HEK293 (cell line): ENCODE data around the gene GTPBP1.

Source experiments
- CTCF ChIA-PET: fragments of 350-600 bp; formaldehyde crosslinking; extraction: SDS; loops from one replicate; lab custom pipeline; 2021; ENCODE audit warnings: antibody characterized with exemption; lab: Yijun Ruan, JAX
- POLR2A ChIA-PET: fragments of 300-600 bp; formaldehyde crosslinking; extraction: SDS; loops from one replicate; lab custom pipeline; 2020; ENCODE audit warnings: antibody characterized with exemption, inconsistent platforms; lab: Yijun Ruan, JAX
- H3K27ac ChIP-seq: fragments of 200-500 bp; sonication (Bioruptor generic); 2 replicates; pipeline ENCODE4 v1.5.1; 2014; ENCODE audit warnings: low read depth, low read length, control low read depth, inconsistent platforms; ENCODE audit errors: extremely low read depth
- H3K36me3 ChIP-seq, 2 experiments: fragments of 200-500 bp in 1 of 2; sonication (Bioruptor generic) in 1 of 2; 1 replicate in 1 of 2; 2 replicates in 1 of 2; pipeline ENCODE4 v1.5.1; 2014 to 2017; ENCODE audit warnings: inconsistent platforms in 2 of 2, low read length in 2 of 2; ENCODE audit not compliant: control insufficient read depth in 2 of 2, insufficient read depth in 1 of 2
- H3K4me1 ChIP-seq: fragments of 200-500 bp; sonication (Bioruptor generic); 2 replicates; pipeline ENCODE4 v1.5.1; 2014; ENCODE audit warnings: mild to moderate bottlenecking, low read length, inconsistent platforms; ENCODE audit not compliant: control insufficient read depth, insufficient read depth
- H3K4me3 ChIP-seq: 2 replicates; pipeline ENCODE4 v1.5.1; 2011; ENCODE audit warnings: low read depth, mild to moderate bottlenecking, control low read depth, low read length, moderate library complexity
- H3K9me3 ChIP-seq: fragments of 200-500 bp; sonication (Bioruptor generic); 2 replicates; pipeline ENCODE4 v1.5.1; 2014; ENCODE audit warnings: low read depth, low read length, inconsistent platforms; ENCODE audit not compliant: control insufficient read depth, insufficient read depth
- GLIS1 ChIP-seq: fragments of 450-650 bp; formaldehyde crosslinking; IDR thresholded peaks from 2 replicates; pipeline ENCODE4 v1.5.1; 2016; ENCODE audit warnings: missing biosample characterization, missing genetic modification characterization
- IKZF3 ChIP-seq: fragments of 450-650 bp; IDR thresholded peaks from 2 replicates; pipeline ENCODE4 v1.5.0; 2018; ENCODE audit warnings: missing biosample characterization, mild to moderate bottlenecking, missing genetic modification characterization, moderate library complexity
- KLF9 ChIP-seq: fragments of 450-650 bp; formaldehyde crosslinking; IDR thresholded peaks from 2 replicates; pipeline ENCODE4 v1.5.1; 2016; ENCODE audit warnings: missing biosample characterization, missing genetic modification characterization, low read depth
- OSR2 ChIP-seq: fragments of 450-650 bp; formaldehyde crosslinking; IDR thresholded peaks from 2 replicates; pipeline ENCODE4 v1.5.1; 2016; ENCODE audit warnings: missing biosample characterization, missing genetic modification characterization
- TRIM28 ChIP-seq: IDR thresholded peaks from 2 replicates; pipeline ENCODE4 v1.6.1; 2011; ENCODE audit warnings: low read length, control low read depth, borderline replicate concordance
- ZFP37 ChIP-seq: fragments of 450-650 bp; formaldehyde crosslinking; IDR thresholded peaks from 2 replicates; pipeline ENCODE4 v1.5.1; 2016; ENCODE audit warnings: missing biosample characterization, missing genetic modification characterization
- ZIC2 ChIP-seq: fragments of 450-650 bp; formaldehyde crosslinking; IDR thresholded peaks from 2 replicates; pipeline ENCODE4 v1.5.1; 2016; ENCODE audit warnings: missing biosample characterization, missing genetic modification characterization
- ZNF24 ChIP-seq: fragments of 450-650 bp; formaldehyde crosslinking; IDR thresholded peaks from 2 replicates; pipeline ENCODE4 v1.5.1; 2016; ENCODE audit warnings: missing biosample characterization, missing genetic modification characterization
- ZNF335 ChIP-seq: fragments of 450-650 bp; formaldehyde crosslinking; conservative IDR thresholded peaks from 2 replicates; pipeline ENCODE4 v1.5.1; 2016; ENCODE audit warnings: missing biosample characterization, missing genetic modification characterization
- ZNF501 ChIP-seq: fragments of 450-650 bp; formaldehyde crosslinking; IDR thresholded peaks from 2 replicates; pipeline ENCODE4 v1.5.1; 2016; ENCODE audit warnings: missing biosample characterization, missing genetic modification characterization
- ZNF558 ChIP-seq: fragments of 450-650 bp; formaldehyde crosslinking; IDR thresholded peaks from 2 replicates; pipeline ENCODE4 v1.5.1; 2016; ENCODE audit warnings: missing biosample characterization, missing genetic modification characterization
- ZNF624 ChIP-seq: fragments of 450-650 bp; formaldehyde crosslinking; IDR thresholded peaks from 2 replicates; pipeline ENCODE4 v1.5.1; 2017; ENCODE audit warnings: missing biosample characterization, missing genetic modification characterization
- ZNF654 ChIP-seq: fragments of 450-650 bp; formaldehyde crosslinking; IDR thresholded peaks from 2 replicates; pipeline ENCODE4 v1.5.1; 2016; ENCODE audit warnings: low read depth, missing biosample characterization, missing genetic modification characterization
- ZSCAN23 ChIP-seq: fragments of 450-650 bp; formaldehyde crosslinking; IDR thresholded peaks from 2 replicates; pipeline ENCODE4 v1.5.1; 2016; ENCODE audit warnings: missing biosample characterization, missing genetic modification characterization
- TF ChIP-seq, protein P1 (sequence below): fragments of 450-650 bp; formaldehyde crosslinking; IDR thresholded peaks from 2 replicates; pipeline ENCODE4 v1.5.1; 2016; ENCODE audit warnings: missing biosample characterization, missing genetic modification characterization
- TF ChIP-seq, protein P2 (sequence below): fragments of 450-650 bp; formaldehyde crosslinking; IDR thresholded peaks from 2 replicates; pipeline ENCODE4 v1.5.1; 2017; ENCODE audit warnings: missing biosample characterization, missing genetic modification characterization
- TF ChIP-seq, protein P3 (sequence below): sonication (generic); formaldehyde crosslinking; IDR thresholded peaks from 2 replicates; pipeline ENCODE4 v1.8.1; 2022; ENCODE audit warnings: mild to moderate bottlenecking, moderate library complexity, missing genetic modification reagents
- TF ChIP-seq, protein P4 (sequence below): fragments of 450-650 bp; formaldehyde crosslinking; IDR thresholded peaks from 2 replicates; pipeline ENCODE4 v1.5.1; 2017; ENCODE audit warnings: missing biosample characterization, missing genetic modification characterization
- TF ChIP-seq, protein P5 (sequence below): fragments of 450-650 bp; formaldehyde crosslinking; IDR thresholded peaks from 2 replicates; pipeline ENCODE4; 2016; ENCODE audit warnings: missing biosample characterization, missing genetic modification characterization
- TF ChIP-seq, protein P6 (sequence below): fragments of 450-650 bp; formaldehyde crosslinking; IDR thresholded peaks from 2 replicates; pipeline ENCODE4 v1.5.1; 2016; ENCODE audit warnings: missing biosample characterization, missing genetic modification characterization, borderline replicate concordance
- TF ChIP-seq, protein P7 (sequence below): fragments of 450-650 bp; formaldehyde crosslinking; IDR thresholded peaks from 2 replicates; pipeline ENCODE4 v1.5.1; 2016; ENCODE audit warnings: missing biosample characterization, missing genetic modification characterization

GTPBP1 gene

DNA sequence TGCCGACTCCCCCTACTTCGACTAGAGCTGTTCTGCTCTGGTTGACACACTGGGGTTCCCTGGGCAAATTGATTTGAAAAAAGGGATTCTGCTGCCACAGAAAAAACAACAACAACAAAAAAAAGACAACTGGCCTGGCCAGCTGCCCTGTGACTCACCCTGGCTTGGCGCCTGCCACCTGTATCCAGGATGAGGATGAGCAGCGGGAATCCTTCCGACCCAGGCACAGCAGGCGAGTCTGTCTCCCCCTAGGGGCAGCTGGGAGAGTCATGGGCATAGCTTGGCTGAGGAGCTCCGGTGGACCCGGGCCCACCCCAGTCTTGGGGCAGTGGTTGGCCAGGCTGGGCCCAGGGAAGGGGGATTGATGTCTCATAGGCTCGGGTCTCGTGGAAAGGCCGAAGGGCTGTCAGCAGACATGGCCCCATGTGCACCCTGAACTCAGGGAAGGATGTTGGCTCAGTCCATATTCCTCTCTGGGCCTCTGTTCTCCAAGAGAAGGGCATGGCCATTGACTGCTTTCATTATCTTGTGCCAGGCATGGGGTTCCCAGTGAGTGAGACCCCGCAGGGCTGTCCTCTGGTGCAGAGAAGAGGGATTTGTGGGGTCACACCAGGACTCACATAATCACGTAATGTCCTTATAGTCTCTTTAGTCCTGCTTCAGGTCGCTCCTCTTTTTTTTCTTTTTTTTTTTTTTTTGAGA, 60.5 kb downstream of the GTPBP1 start (continued):
- TF ChIP-seq, protein P1, sequence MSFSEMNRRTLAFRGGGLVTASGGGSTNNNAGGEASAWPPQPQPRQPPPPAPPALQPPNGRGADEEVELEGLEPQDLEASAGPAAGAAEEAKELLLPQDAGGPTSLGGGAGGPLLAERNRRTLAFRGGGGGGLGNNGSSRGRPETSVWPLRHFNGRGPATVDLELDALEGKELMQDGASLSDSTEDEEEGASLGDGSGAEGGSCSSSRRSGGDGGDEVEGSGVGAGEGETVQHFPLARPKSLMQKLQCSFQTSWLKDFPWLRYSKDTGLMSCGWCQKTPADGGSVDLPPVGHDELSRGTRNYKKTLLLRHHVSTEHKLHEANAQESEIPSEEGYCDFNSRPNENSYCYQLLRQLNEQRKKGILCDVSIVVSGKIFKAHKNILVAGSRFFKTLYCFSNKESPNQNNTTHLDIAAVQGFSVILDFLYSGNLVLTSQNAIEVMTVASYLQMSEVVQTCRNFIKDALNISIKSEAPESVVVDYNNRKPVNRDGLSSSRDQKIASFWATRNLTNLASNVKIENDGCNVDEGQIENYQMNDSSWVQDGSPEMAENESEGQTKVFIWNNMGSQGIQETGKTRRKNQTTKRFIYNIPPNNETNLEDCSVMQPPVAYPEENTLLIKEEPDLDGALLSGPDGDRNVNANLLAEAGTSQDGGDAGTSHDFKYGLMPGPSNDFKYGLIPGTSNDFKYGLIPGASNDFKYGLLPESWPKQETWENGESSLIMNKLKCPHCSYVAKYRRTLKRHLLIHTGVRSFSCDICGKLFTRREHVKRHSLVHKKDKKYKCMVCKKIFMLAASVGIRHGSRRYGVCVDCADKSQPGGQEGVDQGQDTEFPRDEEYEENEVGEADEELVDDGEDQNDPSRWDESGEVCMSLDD (tag by site-specific recombination), result no peak
- TF ChIP-seq KLF9 (tag by site-specific recombination) (no peak), ZNF501 (no peak), GLIS1 (tag by site-specific recombination) (no peak), ZNF624 (tag by site-specific recombination) (no peak), ZIC2 (tag by site-specific recombination) (peak; percentile 65), ZFP37 (tag by site-specific recombination) (peak; percentile 50; the same call in 1 of the 2 replicates), ZNF24 (tag by site-specific recombination) (no peak), TRIM28 (no peak), ZNF654 (tag by site-specific recombination) (no peak; the same call in 1 of the 2 replicates), ZSCAN23 (no peak)
- TF ChIP-seq, protein P2, sequence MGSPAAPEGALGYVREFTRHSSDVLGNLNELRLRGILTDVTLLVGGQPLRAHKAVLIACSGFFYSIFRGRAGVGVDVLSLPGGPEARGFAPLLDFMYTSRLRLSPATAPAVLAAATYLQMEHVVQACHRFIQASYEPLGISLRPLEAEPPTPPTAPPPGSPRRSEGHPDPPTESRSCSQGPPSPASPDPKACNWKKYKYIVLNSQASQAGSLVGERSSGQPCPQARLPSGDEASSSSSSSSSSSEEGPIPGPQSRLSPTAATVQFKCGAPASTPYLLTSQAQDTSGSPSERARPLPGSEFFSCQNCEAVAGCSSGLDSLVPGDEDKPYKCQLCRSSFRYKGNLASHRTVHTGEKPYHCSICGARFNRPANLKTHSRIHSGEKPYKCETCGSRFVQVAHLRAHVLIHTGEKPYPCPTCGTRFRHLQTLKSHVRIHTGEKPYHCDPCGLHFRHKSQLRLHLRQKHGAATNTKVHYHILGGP (tag by site-specific recombination), result no peak
- TF ChIP-seq, protein P3, sequence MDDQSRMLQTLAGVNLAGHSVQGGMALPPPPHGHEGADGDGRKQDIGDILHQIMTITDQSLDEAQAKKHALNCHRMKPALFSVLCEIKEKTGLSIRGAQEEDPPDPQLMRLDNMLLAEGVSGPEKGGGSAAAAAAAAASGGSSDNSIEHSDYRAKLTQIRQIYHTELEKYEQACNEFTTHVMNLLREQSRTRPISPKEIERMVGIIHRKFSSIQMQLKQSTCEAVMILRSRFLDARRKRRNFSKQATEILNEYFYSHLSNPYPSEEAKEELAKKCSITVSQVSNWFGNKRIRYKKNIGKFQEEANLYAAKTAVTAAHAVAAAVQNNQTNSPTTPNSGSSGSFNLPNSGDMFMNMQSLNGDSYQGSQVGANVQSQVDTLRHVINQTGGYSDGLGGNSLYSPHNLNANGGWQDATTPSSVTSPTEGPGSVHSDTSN, result no peak

DNA sequence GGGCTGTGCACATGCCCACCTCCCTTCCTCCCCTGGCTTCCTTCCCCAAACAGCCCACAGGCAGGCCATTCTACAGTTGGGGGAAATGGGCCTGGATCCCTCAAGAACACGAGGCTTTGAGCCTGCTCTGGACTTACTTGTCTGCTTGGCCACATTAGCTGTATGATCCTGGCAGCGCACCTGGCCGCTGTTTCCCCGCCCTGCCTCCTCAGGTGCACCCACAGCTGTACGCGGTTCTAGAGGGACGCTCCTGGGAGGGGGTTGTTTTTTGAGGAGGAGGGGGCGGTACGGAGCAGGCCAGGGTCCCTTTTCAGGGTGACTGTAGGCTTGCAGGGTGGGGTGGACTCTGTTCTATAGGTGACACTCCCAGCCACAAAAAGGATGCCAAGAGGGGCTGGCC, 61.6 kb downstream of the GTPBP1 start:
- Histone ChIP-seq H3K27ac (no peak overlapping the region), H3K9me3 (no peaks in the 10 kb centered on the region), H3K4me1 (no peaks in the 10 kb centered on the region), H3K4me3 (no peak overlapping the region), H3K36me3 (no peaks in the 10 kb centered on the region)
- ChIA-PET CTCF (interaction anchor here (0.6 to 6.6 kb wide), 16 partner anchors 9 to 398 kb away, joined by 3 to 63 read pairs (median 6); partner anchors contain the start of gene NPTXR), POLR2A (interaction anchor here (0.5 to 3.3 kb wide), 5 partner anchors 10 to 753 kb away, joined by 3 to 18 read pairs (median 4); partner anchors contain the start of gene ATF4)
- TF ChIP-seq ZNF558 (tag by site-specific recombination), result no peak
- no peak for TF ChIP-seq IKZF3
- TF ChIP-seq, protein P4, sequence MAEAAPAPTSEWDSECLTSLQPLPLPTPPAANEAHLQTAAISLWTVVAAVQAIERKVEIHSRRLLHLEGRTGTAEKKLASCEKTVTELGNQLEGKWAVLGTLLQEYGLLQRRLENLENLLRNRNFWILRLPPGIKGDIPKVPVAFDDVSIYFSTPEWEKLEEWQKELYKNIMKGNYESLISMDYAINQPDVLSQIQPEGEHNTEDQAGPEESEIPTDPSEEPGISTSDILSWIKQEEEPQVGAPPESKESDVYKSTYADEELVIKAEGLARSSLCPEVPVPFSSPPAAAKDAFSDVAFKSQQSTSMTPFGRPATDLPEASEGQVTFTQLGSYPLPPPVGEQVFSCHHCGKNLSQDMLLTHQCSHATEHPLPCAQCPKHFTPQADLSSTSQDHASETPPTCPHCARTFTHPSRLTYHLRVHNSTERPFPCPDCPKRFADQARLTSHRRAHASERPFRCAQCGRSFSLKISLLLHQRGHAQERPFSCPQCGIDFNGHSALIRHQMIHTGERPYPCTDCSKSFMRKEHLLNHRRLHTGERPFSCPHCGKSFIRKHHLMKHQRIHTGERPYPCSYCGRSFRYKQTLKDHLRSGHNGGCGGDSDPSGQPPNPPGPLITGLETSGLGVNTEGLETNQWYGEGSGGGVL, result no peak
- no peak for TF ChIP-seq OSR2
- TF ChIP-seq, protein P5, sequence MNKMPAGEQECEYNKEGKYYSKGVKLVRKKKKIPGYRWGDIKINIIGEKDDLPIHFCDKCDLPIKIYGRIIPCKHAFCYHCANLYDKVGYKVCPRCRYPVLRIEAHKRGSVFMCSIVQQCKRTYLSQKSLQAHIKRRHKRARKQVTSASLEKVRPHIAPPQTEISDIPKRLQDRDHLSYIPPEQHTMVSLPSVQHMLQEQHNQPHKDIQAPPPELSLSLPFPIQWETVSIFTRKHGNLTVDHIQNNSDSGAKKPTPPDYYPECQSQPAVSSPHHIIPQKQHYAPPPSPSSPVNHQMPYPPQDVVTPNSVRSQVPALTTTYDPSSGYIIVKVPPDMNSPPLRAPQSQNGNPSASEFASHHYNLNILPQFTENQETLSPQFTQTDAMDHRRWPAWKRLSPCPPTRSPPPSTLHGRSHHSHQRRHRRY (tag by site-specific recombination), result no peak
- TF ChIP-seq, protein P6, sequence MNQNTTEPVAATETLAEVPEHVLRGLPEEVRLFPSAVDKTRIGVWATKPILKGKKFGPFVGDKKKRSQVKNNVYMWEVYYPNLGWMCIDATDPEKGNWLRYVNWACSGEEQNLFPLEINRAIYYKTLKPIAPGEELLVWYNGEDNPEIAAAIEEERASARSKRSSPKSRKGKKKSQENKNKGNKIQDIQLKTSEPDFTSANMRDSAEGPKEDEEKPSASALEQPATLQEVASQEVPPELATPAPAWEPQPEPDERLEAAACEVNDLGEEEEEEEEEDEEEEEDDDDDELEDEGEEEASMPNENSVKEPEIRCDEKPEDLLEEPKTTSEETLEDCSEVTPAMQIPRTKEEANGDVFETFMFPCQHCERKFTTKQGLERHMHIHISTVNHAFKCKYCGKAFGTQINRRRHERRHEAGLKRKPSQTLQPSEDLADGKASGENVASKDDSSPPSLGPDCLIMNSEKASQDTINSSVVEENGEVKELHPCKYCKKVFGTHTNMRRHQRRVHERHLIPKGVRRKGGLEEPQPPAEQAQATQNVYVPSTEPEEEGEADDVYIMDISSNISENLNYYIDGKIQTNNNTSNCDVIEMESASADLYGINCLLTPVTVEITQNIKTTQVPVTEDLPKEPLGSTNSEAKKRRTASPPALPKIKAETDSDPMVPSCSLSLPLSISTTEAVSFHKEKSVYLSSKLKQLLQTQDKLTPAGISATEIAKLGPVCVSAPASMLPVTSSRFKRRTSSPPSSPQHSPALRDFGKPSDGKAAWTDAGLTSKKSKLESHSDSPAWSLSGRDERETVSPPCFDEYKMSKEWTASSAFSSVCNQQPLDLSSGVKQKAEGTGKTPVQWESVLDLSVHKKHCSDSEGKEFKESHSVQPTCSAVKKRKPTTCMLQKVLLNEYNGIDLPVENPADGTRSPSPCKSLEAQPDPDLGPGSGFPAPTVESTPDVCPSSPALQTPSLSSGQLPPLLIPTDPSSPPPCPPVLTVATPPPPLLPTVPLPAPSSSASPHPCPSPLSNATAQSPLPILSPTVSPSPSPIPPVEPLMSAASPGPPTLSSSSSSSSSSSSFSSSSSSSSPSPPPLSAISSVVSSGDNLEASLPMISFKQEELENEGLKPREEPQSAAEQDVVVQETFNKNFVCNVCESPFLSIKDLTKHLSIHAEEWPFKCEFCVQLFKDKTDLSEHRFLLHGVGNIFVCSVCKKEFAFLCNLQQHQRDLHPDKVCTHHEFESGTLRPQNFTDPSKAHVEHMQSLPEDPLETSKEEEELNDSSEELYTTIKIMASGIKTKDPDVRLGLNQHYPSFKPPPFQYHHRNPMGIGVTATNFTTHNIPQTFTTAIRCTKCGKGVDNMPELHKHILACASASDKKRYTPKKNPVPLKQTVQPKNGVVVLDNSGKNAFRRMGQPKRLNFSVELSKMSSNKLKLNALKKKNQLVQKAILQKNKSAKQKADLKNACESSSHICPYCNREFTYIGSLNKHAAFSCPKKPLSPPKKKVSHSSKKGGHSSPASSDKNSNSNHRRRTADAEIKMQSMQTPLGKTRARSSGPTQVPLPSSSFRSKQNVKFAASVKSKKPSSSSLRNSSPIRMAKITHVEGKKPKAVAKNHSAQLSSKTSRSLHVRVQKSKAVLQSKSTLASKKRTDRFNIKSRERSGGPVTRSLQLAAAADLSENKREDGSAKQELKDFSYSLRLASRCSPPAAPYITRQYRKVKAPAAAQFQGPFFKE (tag by site-specific recombination), result no peak
- TF ChIP-seq, protein P7, sequence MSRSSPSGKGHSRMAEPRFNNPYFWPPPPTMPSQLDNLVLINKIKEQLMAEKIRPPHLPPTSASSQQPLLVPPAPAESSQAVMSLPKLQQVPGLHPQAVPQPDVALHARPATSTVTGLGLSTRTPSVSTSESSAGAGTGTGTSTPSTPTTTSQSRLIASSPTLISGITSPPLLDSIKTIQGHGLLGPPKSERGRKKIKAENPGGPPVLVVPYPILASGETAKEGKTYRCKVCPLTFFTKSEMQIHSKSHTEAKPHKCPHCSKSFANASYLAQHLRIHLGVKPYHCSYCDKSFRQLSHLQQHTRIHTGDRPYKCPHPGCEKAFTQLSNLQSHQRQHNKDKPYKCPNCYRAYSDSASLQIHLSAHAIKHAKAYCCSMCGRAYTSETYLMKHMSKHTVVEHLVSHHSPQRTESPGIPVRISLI (tag by site-specific recombination), result no peak
- TF ChIP-seq ZNF335 (tag by site-specific recombination), result no peak
